ENCODE data around the gene IRX6. TPM values are rescaled to one million over a fixed set of nuclear protein-coding genes. Genes with fewer than 3 reads are reported as not detected.

Gene IRX6
- not detected for total RNA-seq

DNA sequence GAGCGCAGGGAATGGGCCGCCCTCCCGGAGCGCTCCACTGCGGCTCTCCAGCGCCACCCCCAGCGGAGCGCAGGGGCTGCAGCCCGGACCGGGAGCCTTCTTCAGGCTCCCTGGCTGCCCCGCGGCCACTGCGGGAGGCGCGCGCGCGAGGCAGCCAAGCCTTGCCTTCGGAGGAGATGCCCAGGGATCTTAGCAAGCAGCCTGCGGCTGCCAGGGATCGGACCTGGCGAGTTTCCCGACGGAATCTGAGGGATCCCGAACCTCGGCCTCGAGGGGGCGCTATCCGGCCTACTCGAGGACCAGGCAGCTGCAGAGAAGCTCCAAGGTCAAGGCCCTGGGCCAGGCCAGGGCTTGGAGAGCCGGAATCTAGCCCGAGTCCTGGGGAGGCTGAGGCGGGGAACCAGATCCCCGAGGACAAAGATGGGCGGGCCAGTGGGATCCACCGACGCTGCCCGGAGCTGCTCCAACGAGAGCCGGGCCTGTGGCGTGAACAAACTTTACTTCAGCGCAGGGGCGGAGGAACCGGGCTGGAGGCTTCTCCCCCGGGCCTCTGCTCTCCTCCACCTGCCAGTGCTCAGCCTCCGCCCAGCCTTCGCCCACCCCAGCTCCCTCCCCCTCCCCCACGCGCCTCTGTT, at the start of gene IRX6:
TSS of gene IRX6 (plus strand) at position 567 of the 635 bp plus-strand sequence. CDS start 889 bp downstream, outside the sequence.
- DNase-seq (ENCODE audit: low read depth in 2 of 3, low spot score in 2 of 3), result no peak

DNA sequence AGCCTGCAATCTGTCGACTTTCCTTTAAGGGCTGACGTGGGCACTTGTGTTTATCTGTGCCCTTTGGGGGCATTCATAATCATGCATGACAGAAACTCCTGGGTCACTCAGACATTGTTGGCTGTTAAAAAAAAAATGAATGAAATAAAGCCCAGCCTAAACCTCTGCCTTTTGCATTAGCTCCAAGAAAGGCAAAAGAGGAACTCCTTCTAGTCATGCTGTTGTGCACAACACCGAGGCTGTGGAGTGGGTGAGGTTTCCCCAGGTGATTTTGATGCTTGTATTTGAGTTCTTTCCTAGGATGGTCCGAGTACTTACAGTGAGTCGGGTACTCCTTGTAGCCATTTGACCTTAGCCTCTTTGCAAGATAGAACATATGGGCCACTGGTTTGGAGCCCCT, 49.6 kb upstream of the IRX6 start:
- DNase-seq (ENCODE audit: low read depth in 2 of 3, low spot score in 2 of 3), result no peak

DNA sequence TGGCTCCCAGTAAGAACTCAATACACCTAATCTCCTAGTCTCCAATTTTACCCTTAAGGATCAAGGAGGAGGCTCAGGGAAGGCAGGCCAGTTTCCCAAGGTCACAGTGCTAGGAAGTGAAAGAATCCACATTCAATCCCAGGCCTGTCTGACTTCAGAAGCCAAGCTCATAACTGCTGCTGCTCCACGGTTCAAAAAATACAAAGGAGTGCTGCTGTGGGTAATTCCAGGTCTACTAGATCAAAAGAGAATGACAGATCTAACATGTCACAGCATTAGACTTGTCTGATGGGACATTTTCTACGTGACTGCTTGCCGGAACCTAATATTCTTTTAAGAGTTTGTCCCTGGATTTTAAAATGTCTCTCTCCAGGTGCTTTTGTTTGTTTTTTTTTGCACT, 48.8 kb upstream of the IRX6 start:
- DNase-seq (ENCODE audit: low read depth in 2 of 3, low spot score in 2 of 3), result no peak

DNA sequence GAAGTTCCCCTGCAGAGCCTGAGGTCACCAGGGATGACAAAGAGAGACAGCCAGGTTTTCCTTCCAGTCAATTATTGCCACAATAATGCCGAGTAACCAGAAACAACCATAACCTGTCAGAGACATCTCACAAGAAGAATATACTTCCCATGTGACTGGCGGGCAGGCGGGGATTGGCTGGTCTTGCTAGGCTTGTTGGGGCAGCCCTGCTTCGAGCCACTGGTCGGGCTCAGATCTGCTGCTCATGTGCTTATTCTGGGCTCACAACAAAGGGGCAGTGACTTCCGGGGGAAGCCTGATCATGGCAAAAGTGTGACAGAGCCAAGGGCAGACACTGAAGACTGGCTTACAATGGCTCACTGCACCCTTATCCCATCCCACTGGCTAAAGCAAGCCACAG, 48.1 kb upstream of the IRX6 start:
- DNase-seq (ENCODE audit: low read depth in 2 of 3, low spot score in 2 of 3), result no peak

DNA sequence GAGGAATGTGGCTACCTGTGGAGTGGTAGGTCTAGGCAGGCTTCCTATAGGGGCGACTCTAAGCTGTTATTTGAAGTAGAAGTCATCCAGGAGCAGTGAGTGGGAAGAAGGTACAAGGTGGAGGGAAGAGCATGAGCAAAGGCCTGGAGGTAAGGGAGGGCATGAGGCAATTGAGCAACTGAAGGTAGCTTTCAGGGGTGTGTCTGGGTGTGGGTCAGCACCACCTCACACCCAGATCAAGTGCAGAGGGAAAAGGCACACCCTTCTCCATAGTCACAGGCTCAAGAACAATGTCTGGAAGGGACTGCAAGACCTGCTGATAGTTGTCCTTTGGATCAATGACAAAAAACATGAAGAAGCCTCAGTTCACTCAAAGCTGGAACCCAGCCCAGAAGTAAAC, 46.5 kb upstream of the IRX6 start:
- DNase-seq (ENCODE audit: low read depth in 2 of 3, low spot score in 2 of 3), result no peak

DNA sequence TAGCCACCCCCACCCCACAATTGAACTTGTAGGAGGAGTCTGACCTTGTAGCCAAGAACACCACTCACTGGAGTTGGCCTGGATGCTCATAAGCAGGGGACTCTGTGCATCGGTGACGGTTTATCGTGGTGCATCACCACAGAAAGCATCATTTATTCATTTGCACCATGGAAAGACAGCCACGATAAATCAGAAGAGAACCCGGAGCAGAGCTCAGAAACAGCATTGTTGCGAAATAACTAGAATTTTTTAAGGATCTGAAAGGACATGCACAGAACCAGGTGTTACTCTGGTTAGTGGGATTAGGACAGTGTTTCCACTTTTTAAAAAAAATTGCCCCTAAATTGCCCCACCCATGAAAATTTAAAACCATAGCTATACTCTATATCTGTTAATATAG, 44.4 kb upstream of the IRX6 start:
- no peak for DNase-seq (ENCODE audit: low read depth in 2 of 3, low spot score in 2 of 3)

DNA sequence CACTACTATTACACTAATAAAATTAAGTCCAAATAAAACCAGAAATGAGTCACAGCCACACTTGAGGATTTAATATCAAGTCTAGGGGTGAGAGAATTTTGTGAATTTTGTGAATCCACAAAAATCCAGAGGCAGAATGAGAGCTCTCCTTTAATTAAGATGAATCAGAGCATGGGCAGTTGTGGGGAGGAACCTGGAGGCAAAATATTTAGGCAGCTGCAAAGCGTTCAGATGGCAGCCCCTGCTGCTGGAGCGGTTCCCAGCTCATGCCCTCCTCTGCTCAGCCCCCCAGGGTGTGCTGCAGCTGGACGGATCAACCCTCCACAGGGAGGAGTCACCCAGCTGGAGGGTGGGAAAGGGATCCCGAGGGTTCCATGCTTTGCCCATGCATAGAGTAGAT, 43.4 kb upstream of the IRX6 start:
- DNase-seq (ENCODE audit: low read depth in 2 of 3, low spot score in 2 of 3), result no peak

DNA sequence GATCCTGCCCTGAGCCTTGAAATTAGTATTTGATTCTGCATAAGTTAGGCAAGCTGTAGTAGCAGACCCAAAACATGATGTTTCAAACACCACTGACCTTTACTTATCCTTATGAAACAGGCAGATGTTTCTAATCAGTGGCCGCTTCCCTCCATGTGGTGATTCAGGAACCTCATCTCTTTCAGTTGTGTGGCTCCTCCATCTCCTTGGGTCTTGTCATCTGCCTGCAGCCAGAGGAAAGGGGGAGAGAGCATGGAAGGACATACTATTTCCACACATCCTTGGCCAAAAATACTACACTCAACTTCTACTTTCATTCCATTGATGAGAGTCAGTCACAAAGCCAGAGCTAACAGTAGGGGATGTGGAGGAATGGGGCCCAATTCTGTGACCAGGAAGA, 41.6 kb upstream of the IRX6 start:
- DNase-seq (ENCODE audit: low read depth in 2 of 3, low spot score in 2 of 3), result no peak

DNA sequence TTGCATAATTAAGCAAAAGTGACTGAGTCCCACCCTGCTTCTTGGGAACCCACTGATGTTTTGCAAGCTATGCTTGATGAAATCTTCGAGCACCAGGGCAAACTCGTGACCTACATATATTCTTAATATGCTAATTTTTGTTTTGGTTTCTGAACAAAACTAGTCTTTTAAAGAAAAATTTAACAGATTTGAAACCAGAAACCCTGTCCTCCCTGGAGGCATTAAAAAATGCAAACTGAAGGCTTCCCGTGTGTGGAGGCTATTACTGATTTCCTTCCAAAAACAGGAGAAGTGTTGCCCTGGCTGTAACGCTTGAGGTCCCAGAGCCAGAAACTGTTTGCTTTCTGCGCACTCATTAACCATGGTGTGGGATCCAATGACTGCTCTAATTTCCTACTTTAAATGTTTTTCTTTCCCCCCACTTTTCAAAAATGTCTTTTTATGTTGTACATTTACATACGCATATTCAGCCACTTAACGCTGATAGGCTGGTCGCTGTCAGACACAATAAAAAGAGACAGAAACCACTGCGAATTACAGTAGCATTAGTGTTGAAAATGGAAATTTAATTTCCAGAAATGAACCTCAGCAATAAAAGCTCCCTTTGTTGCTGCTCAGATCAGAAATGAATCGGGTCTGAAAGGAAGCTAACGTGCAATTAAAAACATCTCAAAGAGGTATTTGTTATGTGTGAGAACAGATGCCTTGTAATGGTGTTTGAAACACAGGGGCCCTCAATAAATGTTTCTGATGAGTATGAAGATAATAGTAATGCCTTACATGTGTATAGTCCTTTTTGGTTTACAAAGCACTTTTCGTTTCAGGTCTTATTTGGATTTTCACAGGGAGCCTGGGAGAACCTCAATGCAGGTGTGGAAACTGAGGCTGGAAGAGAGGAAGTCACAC, 39.9 kb upstream of the IRX6 start:
- no peak for DNase-seq (ENCODE audit: low read depth in 2 of 3, low spot score in 2 of 3)

DNA sequence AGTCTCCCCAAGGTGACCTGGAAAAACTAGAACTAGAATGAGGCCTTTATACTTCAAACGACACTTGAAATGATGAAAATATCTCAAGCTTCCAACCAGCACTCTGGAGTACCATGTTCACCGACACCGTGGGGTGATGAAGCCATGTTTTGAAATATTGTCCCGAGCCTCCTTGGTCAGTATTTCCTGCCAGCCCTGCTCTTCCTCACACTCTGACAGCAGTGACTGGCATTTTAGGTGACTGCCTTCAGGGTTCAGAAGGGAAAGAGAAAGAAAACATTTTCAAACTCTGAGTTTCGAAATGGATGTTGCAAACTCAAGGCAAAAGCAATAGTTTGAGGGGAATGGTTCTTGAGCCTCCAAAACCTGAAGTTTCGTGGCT, 39.3 kb upstream of the IRX6 start:
- DNase-seq (ENCODE audit: low read depth in 2 of 3, low spot score in 2 of 3), result no peak

DNA sequence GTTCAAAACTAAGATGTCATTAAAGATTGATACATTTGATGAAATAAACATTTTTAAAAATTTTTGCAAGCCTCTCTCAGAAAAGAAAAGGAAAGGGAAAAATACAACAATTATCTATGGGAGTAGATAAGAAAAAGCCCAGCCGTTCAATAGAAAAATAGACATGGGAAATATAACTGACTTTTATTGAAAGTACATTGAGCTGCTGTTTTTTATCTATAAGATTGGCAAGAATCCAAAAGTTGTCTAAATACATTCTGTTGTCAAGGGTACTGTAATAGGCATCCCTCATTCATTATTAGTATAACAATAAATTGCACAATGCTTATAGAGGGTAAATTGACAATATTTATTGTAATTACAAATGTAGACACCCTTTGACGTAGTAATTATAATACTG, 38.4 kb upstream of the IRX6 start:
- no peak for DNase-seq (ENCODE audit: low read depth in 2 of 3, low spot score in 2 of 3)

DNA sequence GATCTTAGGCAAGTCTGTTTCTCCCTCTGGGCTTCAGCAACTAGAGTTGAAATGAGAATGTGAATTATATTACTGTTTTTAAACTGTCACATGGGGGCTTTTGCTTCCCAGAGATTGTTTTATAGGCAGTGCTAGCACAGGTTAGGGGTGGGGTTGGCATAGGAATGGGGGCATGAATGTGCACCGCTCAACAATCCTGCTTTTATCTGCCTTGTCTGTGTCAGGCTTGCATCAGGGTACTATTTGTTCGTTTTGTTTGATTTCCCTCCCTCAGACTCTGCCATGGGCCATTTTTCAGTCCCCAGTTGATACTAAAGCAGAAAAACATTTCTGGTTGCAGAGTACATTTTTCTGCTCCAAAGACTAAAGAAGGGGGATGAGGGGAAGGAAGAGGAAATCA, 34.6 kb upstream of the IRX6 start:
- DNase-seq (ENCODE audit: low read depth in 2 of 3, low spot score in 2 of 3), result no peak

DNA sequence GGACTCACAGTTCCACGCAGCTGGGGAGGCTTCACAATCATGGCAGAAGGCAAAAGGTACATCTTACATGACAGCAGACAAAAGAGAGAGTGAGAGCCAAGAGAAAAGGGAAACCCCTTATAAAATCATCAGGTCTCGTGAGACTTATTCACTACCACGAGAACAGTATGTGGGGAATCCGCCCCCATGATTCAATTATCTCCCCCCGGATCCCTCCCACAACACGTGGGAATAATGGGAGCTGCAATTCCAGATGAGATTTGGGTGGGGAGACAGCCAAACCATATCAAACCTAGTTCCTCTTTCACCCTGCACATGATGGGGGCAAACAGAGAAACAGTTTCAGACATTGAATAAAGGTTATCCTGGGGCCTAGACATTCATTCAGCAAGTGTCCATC, 32.2 kb upstream of the IRX6 start:
- DNase-seq (ENCODE audit: low read depth in 2 of 3, low spot score in 2 of 3), result no peak

DNA sequence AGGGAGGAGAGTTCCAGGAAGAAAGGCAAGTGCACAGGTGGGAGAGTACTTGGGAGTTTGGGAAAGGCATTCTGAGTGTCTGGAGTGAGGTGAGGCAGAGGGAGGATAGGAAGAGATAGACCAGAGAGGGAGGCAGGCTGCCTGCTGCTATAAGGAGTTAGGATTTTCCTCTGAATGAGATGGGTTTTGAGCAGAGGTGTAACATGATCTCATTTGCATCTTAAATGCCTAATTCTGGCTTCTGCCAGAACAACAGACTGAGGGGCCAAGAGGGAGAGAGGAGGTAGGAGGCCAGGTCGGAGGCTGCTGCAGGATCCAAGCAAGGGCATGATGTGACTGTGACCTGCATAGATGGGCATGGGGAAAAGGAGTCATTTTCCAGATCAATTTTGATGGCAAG, 31.5 kb upstream of the IRX6 start:
- DNase-seq (ENCODE audit: low read depth in 2 of 3, low spot score in 2 of 3), result no peak

DNA sequence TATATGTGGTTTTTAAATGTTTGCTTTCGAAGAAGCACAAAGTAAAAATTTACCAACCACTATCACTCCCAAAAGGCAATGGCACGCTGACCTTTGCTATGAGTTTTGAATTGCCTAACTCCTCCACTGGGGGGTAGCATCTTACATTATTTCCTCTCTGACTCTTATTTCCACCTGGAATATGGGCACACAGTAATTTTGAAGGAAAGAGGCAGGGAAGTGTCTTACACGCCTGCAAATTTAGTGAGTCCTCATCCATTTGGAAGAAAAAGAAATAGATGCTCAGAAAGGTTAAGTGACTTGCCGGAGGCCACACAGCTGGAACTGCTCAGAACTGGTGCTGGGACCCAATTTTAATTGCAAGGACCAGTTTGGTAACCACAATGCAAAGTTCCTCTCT, 29.9 kb upstream of the IRX6 start:
- DNase-seq (ENCODE audit: low read depth in 2 of 3, low spot score in 2 of 3), result no peak

DNA sequence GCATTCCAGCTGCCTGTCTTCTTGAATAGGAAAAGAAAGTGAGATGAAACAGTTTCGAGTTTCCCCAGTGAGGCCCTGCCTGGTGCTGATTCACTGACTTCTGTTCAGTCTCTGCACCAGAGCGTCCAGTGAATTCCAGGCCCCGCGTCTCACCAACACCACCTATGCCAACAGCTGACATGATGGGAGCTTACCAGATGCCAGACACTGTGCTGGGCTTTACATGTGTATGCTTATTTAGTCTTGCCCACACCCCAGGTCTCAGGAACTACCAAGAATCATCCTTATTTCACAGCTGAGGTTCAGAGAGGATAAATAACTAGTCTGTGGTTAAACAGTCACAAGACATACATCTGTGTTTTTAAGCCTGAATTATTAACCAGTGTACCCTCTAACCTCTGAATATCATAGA, 29.1 kb upstream of the IRX6 start:
- no peak for DNase-seq (ENCODE audit: low read depth in 2 of 3, low spot score in 2 of 3)

DNA sequence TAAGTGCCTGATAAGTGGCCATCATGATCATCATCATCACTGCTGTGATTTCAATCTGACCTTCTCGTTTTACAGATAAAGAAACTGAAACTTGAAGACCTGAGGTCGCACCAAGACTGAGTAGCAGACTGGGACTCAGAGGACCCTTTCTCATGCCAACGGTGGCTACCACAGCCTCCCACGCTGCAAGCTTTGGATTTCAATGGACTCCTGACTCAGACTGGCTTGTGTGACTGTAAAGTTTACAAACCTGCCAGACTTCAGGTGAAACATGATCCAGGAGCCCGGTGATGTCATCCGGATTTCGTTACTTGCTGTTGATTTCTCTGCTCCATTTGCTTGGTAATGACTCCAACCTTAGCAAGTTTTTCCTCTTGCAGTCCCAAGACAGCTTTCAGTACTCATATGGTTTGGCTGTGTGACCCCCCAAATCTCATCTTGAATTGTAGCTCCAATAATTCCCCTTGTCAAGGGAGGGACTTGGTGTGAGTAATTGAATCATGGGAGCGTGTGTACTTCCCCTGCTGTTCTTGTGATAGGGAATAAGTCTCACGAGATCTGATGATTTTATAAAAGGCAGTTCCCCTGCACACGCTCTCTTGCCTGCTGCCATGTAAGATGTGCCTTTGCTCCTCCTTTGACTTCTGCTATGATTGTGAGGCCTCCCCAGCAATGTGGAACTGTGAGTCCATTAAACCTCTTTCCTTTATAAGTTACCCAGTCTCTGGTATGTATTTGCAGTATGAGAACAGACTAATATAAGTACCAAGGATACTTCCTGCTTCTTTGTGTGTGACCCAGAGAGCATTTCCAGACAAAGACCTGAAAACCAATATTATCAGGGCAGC, 26.7 kb upstream of the IRX6 start:
- no peak for DNase-seq (ENCODE audit: low read depth in 2 of 3, low spot score in 2 of 3)

DNA sequence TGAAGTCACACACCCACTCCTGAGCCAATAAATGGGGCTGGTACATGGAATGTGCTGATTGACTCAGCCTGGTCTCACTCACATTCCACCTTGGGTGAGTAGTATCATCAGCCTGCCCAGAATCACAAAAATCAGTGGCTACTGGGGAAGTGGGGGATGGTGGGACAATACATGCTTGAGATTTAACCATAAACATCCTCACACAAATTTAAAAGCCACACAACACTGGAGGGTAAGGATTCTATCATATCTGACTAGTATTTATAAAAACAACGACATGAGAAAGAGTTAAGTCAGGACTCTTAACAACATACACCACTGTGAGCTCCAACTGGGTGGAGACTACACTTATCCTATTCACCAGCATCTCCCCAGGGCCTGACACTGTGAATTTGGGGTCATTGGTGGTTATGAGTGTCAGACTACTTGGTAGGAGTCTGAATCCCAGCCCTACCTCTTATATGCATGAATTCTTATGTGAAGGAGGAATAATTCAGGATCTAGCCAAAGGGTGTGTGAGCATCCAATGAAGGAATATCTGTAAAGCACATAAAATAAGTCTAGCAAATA, 26.0 kb upstream of the IRX6 start:
- no peak for DNase-seq (ENCODE audit: low read depth in 2 of 3, low spot score in 2 of 3)

DNA sequence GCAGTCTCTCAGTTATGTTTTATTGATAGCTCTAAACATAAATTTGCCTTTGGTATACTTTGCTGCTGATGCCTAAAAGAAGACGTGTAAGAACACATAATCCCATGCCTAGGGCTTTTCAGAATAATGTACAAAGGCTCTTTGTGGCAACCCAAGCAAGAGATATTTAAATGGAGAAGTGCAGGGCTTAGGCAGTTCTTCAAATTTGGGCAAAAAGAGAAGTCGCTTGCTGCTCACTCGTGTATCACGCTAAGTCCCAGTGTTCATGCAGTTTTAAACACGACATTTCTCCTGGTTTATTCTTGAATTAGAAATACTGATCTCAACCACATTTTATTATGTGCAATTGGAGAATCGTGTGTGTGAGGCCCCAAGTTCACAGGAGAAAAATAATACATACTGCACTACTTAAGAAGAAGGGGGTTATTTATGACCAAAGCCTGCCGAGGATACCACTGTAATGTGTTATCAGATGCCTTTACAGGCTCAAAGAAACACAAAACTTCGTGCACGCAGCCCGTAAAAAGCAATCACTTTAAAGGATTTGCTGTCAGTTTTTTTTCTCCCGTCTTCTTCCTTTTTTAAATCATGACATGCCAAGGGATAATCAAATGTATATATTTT, 22.5 kb upstream of the IRX6 start:
- no peak for DNase-seq (ENCODE audit: low read depth in 2 of 3, low spot score in 2 of 3)

DNA sequence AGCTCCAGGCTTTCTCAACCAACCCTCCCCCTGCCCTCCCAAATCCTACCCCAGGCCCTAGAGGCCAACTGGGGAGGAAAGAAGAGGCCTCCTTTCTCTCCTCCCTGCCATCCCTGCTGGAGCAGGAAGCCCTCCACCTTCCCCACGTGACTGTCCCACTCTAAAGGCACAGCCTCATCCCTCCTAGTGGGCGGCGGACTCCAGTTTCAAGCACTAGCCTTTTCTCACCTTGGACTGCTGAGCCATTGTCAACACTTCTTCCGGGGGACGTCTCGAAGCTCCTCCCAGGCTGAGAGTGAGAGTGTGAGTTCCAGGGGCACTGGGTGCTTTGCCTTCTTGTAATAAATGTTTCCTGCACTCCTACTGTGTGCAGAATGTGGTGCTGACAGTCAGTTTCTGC, 21.4 kb upstream of the IRX6 start:
- no peak for DNase-seq (ENCODE audit: low read depth in 2 of 3, low spot score in 2 of 3)

DNA sequence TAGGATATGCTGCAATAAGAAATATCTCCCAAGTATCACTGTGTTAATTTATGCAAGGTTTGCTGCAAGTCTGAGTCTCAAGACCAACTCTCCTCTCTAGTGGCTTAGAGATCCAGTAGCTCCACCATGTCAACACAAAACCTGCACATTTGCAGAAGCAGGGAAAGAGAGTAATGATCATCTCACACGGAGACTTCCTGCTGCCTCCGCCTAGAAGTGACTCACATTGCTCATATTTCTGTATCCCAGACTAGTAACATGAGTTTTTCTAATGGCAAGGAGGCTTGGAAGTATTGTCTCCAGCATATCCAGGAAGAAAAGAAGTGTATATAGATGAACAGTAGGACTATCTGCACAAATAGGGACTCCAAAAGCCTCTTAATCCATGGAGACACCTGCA, 15.0 kb upstream of the IRX6 start:
- no peak for DNase-seq (ENCODE audit: low read depth in 2 of 3, low spot score in 2 of 3)
